Measurements from ENCODE around the gene SERGEF.

GRCh38 chr11:17776212-17776875 is 236.5 kb downstream of the SERGEF start:
- TF ChIP-seq CTCF (IDR thresholded peaks at IDR 0.05 in 2 of 3, conservative IDR thresholded peaks at IDR 0.05 in 1 of 3; ENCODE audit: control insufficient read depth in 2 of 3, extremely low read depth in 1 of 3, insufficient read depth in 1 of 3, low read depth in 3 of 3, low read length in 3 of 3) (no peak), ZNF592 (IDR thresholded peaks at IDR 0.05) (no peak), REST (IDR thresholded peaks at IDR 0.05; ENCODE audit: low read depth, low read length) (no peak), POLR2A (IDR thresholded peaks at IDR 0.05; ENCODE audit: low read depth, low read length) (no peak), ZBTB4 (CRISPR knock-in tag; IDR thresholded peaks at IDR 0.05) (no peak), MTA3 (IDR thresholded peaks at IDR 0.05; ENCODE audit: borderline replicate concordance, low read length) (no peak), ZNF274 (IDR thresholded peaks at IDR 0.05; ENCODE audit: insufficient read depth, insufficient read length) (no peak), SPI1 (IDR thresholded peaks at IDR 0.05; ENCODE audit: borderline replicate concordance, insufficient read depth, low read depth, low read length) (no peak), JUNB (IDR thresholded peaks at IDR 0.05) (no peak), HSF1 (IDR thresholded peaks at IDR 0.05; ENCODE audit: low read depth, low read length) (no peak), TCF7 (IDR thresholded peaks at IDR 0.05; ENCODE audit: borderline replicate concordance) (no peak), MYC (IDR thresholded peaks at IDR 0.05; ENCODE audit: insufficient read depth, insufficient read length, insufficient replicate concordance, low read length, severe bottlenecking) (no peak), CREB1 (IDR thresholded peaks at IDR 0.05; ENCODE audit: low read depth) (no peak), EP300 (IDR thresholded peaks at IDR 0.05; ENCODE audit: borderline replicate concordance in 1 of 2, control insufficient read depth in 1 of 2, low read depth in 2 of 2, low read length in 2 of 2) (no peak)
